Keratinocyte (primary cell): ENCODE data around the gene DBNDD1. TPM values are rescaled to one million over a fixed set of nuclear protein-coding genes. Genes with fewer than 3 reads are reported as not detected.

Experiments
- DNase-seq: peaks from one replicate; pipeline ENCODE4 v3.0.0-alpha.2; 2011; ENCODE audit warnings: low read depth, missing footprints, low spot score
- FAIRE-seq: peaks from 2 replicates; lab custom pipeline; 2011; peaks lifted over from hg19 to GRCh38; lab: Jason Lieb, UNC
- H2AFZ ChIP-seq: 2 replicates; pipeline ENCODE4 v1.6.0; 2012; ENCODE audit warnings: low read length, control low read depth, inconsistent platforms; ENCODE audit not compliant: control insufficient read depth
- H3K27ac ChIP-seq: 2 replicates; pipeline ENCODE4 v1.5.1; 2011; ENCODE audit warnings: low read length; ENCODE audit not compliant: control insufficient read depth, insufficient read depth
- H3K27me3 ChIP-seq: 3 replicates; pipeline ENCODE4 v1.6.0; 2011; ENCODE audit warnings: low read length; ENCODE audit not compliant: control insufficient read depth, insufficient read depth; ENCODE audit errors: extremely low read depth
- H3K36me3 ChIP-seq, 2 experiments: 2 replicates in 1 of 2; 3 replicates in 1 of 2; pipeline ENCODE4 v1.5.1; 2011; ENCODE audit warnings: low read length in 2 of 2, mild to moderate bottlenecking in 1 of 2; ENCODE audit not compliant: control insufficient read depth in 2 of 2, insufficient read depth in 2 of 2; ENCODE audit errors: extremely low read depth in 1 of 2
- H3K4me1 ChIP-seq: 3 replicates; pipeline ENCODE4 v1.5.1; 2011; ENCODE audit warnings: low read length; ENCODE audit not compliant: control insufficient read depth, insufficient read depth; ENCODE audit errors: extremely low read depth
- H3K4me2 ChIP-seq: 3 replicates; pipeline ENCODE4 v1.6.0; 2011; ENCODE audit warnings: low read depth, low read length; ENCODE audit not compliant: control insufficient read depth, insufficient read depth; ENCODE audit errors: extremely low read depth
- H3K4me3 ChIP-seq, 3 experiments: fragments of 200-600 bp in 1 of 3; sonication (generic) in 1 of 3; 2 replicates in 2 of 3; 3 replicates in 1 of 3; pipeline ENCODE4 v1.5.1; 2011 to 2016; ENCODE audit warnings: low read length in 3 of 3, mild to moderate bottlenecking in 3 of 3, control low read depth in 2 of 3, inconsistent platforms in 1 of 3, low read depth in 1 of 3, mixed read lengths in 1 of 3, mixed run types in 1 of 3, moderate library complexity in 1 of 3; ENCODE audit not compliant: control insufficient read depth in 2 of 3, insufficient read depth in 2 of 3; ENCODE audit errors: extremely low read depth in 1 of 3
- H3K79me2 ChIP-seq: 2 replicates; pipeline ENCODE4 v1.6.0; 2012; ENCODE audit warnings: low read length; ENCODE audit not compliant: control insufficient read depth, insufficient read depth
- H3K9ac ChIP-seq: 3 replicates; pipeline ENCODE4 v1.6.0; 2011; ENCODE audit warnings: low read length; ENCODE audit not compliant: control insufficient read depth, insufficient read depth; ENCODE audit errors: extremely low read depth
- H3K9me1 ChIP-seq: 3 replicates; pipeline ENCODE4 v1.6.0; 2011; ENCODE audit warnings: low read length; ENCODE audit not compliant: control insufficient read depth, insufficient read depth; ENCODE audit errors: extremely low read depth
- H3K9me3 ChIP-seq: 2 replicates; pipeline ENCODE4 v1.5.1; 2012; ENCODE audit warnings: low read depth, low read length; ENCODE audit not compliant: control insufficient read depth
- H4K20me1 ChIP-seq: 3 replicates; pipeline ENCODE4 v1.6.0; 2011; ENCODE audit warnings: low read length; ENCODE audit not compliant: control insufficient read depth, insufficient read depth; ENCODE audit errors: extremely low read depth
- CTCF ChIP-seq, 3 experiments: IDR thresholded peaks in 1 of 3; conservative IDR thresholded peaks in 1 of 3; optimal IDR thresholded peaks in 1 of 3; 2 replicates in 2 of 3; 3 replicates in 1 of 3; pipeline versions ENCODE3 to v1.5.1; 2011; ENCODE audit warnings: low read length in 3 of 3, mild to moderate bottlenecking in 3 of 3, moderate library complexity in 2 of 3, control low read depth in 1 of 3, inconsistent platforms in 1 of 3; ENCODE audit not compliant: insufficient read depth in 2 of 3; ENCODE audit errors: extremely low read depth in 1 of 3
- EZH2 ChIP-seq: IDR thresholded peaks from one replicate; pipeline ENCODE4 v1.6.1; 2012; ENCODE audit warnings: inconsistent platforms, mild to moderate bottlenecking, low read length, moderate library complexity
- dilution Hi-C: fragments of 300-500 bp; cut with MboI; formaldehyde crosslinking; loops from one replicate; pipeline ENCODE4 v1.7.0; 2020; ENCODE audit warnings: low sequenced_read_pairs; ENCODE audit not compliant: extremely low pct_ligation_motif_present
- polyA plus RNA-seq, 5 experiments: library from polyadenylated mRNA; depleted of rRNA in 3 of 5; stranded (reverse) in 3 of 5; stranded (forward) in 1 of 5; unstranded in 1 of 5; fragments of >200 nt; gene quantifications; 1 replicate in 1 of 5; 2 replicates in 3 of 5; 3 replicates in 1 of 5; pipeline versions ENCODE4 v1.2.1 to v1.2.3, GENCODE V29; 2011 to 2012; ENCODE audit warnings: missing spikeins in 2 of 5, low read depth in 1 of 5, low replicate concordance in 1 of 5

DBNDD1 gene
- polyA plus RNA-seq, 1 donor (not counting 4 experiments of a cell fraction or from before 2014, with no cell fraction given): 1.7 TPM

- H4K20me1 ChIP-seq: peaks cover 3% of the 10 kb centered on the region
- no peak for TF ChIP-seq CTCF (optimal IDR thresholded peaks at IDR 0.05 in 1 of 3, IDR thresholded peaks at IDR 0.05 in 1 of 3, conservative IDR thresholded peaks at IDR 0.05 in 1 of 3; ENCODE audit: extremely low read depth in 1 of 3, insufficient read depth in 2 of 3, low read length in 3 of 3)
- TF ChIP-seq EZH2: no peak
- H3K27ac ChIP-seq: no peak overlapping the region
- H3K27me3 ChIP-seq: no peaks in the 10 kb centered on the region
- H3K4me2 ChIP-seq: no peak overlapping the region
- no peak overlapping the region for H3K9ac ChIP-seq
- no peaks in the 10 kb centered on the region for H3K9me3 ChIP-seq
- no peaks in the 10 kb centered on the region for H3K9me1 ChIP-seq
- no peaks in the 10 kb centered on the region for H3K4me1 ChIP-seq
- FAIRE-seq (no peak), DNase-seq (no peak)
- no peaks in the 10 kb centered on the region for H3K79me2 ChIP-seq
- no peak overlapping the region for H3K4me3 ChIP-seq
- H2AFZ ChIP-seq: no peak overlapping the region
- dilution Hi-C loops: no loop called here
- H3K36me3 ChIP-seq: peaks cover 30 to 40% of the 10 kb centered on the region in 2 experiments
Measured at GRCh38 chr16:90033387-90033786, 14.1 kb upstream of the DBNDD1 start.

GRCh38 chr16:90032674-90033331 is 13.5 kb upstream of the DBNDD1 start:
- TF ChIP-seq CTCF (optimal IDR thresholded peaks at IDR 0.05 in 1 of 3, IDR thresholded peaks at IDR 0.05 in 1 of 3, conservative IDR thresholded peaks at IDR 0.05 in 1 of 3; ENCODE audit: extremely low read depth in 1 of 3, insufficient read depth in 2 of 3, low read length in 3 of 3): no peak
- TF ChIP-seq EZH2: no peak
- no peaks in the 10 kb centered on the region for H3K4me1 ChIP-seq
- H3K9ac ChIP-seq: no peak overlapping the region
- no peak overlapping the region for H2AFZ ChIP-seq
- dilution Hi-C loops: no loop called here
- H3K9me1 ChIP-seq: no peaks in the 10 kb centered on the region
- H3K27me3 ChIP-seq: no peaks in the 10 kb centered on the region
- no peaks in the 10 kb centered on the region for H3K79me2 ChIP-seq
- H3K36me3 ChIP-seq: peaks cover 24 to 39% of the 10 kb centered on the region in 2 experiments
- no peak overlapping the region for H3K27ac ChIP-seq
- no peak overlapping the region for H3K4me2 ChIP-seq
- peaks cover 3% of the 10 kb centered on the region for H4K20me1 ChIP-seq
- no peaks in the 10 kb centered on the region for H3K9me3 ChIP-seq
- no peak overlapping the region for H3K4me3 ChIP-seq
- DNase-seq: no peak
- no peak for FAIRE-seq
